MM.1S (cell line): ENCODE results near the gene STXBP6.

Experiments
- EZH2phosphoT487 ChIP-seq: fragments of 300-600 bp; sonication (generic); IDR thresholded peaks from 2 replicates; pipeline ENCODE4 v1.6.1; 2018; ENCODE audit warnings: antibody characterized with exemption, low read length
- TF ChIP-seq, protein P1 (sequence below): fragments of 300-600 bp; sonication (generic); IDR thresholded peaks from 2 replicates; pipeline ENCODE4 v1.5.1; 2016; ENCODE audit warnings: antibody characterized with exemption, low read length, mixed read lengths

DNA sequence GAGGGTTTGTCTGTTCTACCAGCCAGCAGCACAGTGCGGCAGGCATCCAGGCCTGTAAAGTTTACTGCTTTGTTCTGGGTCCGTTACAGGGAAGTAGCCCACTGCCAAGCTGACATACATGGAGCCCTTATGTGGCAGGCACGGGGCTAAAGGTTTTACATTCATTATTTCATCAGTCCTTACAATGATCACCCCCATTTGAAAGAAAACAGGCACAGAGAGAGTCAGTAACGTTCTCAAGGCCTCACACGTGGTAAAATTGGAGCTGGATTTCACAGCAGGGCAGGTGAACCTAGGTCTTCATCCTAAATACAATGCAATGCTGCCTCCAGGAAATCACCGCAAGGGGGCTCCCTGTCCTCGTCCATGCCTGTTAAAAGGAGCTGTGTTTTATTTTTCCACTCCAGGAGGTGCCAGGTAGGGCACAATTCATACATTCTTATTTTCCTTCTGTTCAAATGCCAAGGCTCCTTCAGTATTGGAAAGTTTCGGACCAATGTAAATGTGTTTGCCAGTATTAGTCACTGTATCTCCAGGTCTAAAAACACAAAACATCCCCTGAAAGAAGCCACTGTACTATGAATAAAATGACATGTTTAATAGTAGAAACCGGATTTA is 243.8 kb downstream of the STXBP6 start:
- no peak for TF ChIP-seq EZH2phosphoT487
- TF ChIP-seq, protein P1, sequence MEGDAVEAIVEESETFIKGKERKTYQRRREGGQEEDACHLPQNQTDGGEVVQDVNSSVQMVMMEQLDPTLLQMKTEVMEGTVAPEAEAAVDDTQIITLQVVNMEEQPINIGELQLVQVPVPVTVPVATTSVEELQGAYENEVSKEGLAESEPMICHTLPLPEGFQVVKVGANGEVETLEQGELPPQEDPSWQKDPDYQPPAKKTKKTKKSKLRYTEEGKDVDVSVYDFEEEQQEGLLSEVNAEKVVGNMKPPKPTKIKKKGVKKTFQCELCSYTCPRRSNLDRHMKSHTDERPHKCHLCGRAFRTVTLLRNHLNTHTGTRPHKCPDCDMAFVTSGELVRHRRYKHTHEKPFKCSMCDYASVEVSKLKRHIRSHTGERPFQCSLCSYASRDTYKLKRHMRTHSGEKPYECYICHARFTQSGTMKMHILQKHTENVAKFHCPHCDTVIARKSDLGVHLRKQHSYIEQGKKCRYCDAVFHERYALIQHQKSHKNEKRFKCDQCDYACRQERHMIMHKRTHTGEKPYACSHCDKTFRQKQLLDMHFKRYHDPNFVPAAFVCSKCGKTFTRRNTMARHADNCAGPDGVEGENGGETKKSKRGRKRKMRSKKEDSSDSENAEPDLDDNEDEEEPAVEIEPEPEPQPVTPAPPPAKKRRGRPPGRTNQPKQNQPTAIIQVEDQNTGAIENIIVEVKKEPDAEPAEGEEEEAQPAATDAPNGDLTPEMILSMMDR = peak; percentile 73
